HepG2 (cell line): Measurements from ENCODE around the gene PLXNA4. TPM values are rescaled to one million over a fixed set of nuclear protein-coding genes. Genes with fewer than 3 reads are reported as not detected.

ENCODE experiments used
- ATAC-seq: fragments of 200-7000 bp; cut with Tn5 transposase; 3 replicates; pipeline ENCODE4 v1.9.1; 2020; ENCODE audit warnings: mild to moderate bottlenecking, moderate library complexity
- BruUV-seq: library from RNA; stranded (reverse); fragments of 400-500 nt; replicated peaks from 2 replicates; lab custom pipeline; 2021; lab: Mats Ljungman, UMichigan
- CTCF ChIA-PET: fragments of 300-600 bp; formaldehyde crosslinking; extraction: SDS; loops from one replicate; lab custom pipeline; 2021; ENCODE audit warnings: low total read pairs, inconsistent platforms, low intra/inter-chr PET ratio; lab: Yijun Ruan, JAX
- POLR2A ChIA-PET: fragments of 350-600 bp; sonication (Branson Sonifier 250); formaldehyde crosslinking; loops from one replicate; lab custom pipeline; 2020; ENCODE audit warnings: antibody characterized with exemption, inconsistent platforms; lab: Yijun Ruan, JAX
- DNase-seq: peaks from one replicate; pipeline ENCODE4 v3.0.0-alpha.2; 2015; ENCODE audit warnings: low spot score
- FAIRE-seq: peaks from 3 replicates; lab custom pipeline; 2011; peaks lifted over from hg19 to GRCh38; lab: Jason Lieb, UNC
- H2AFZ ChIP-seq: one replicate; pipeline ENCODE4 v1.6.1; 2011; ENCODE audit warnings: low read length, inconsistent platforms
- H3K27ac ChIP-seq: fragments of 300-600 bp; 3 replicates; pipeline ENCODE4 v1.8.0; 2011; ENCODE audit warnings: mixed run types, mild to moderate bottlenecking, mixed read lengths, low read length, inconsistent platforms; ENCODE audit not compliant: insufficient read depth; ENCODE audit errors: extremely low read length
- H3K27me3 ChIP-seq, 2 experiments: fragments of 200-600 bp in 1 of 2; 2 replicates in 1 of 2; 3 replicates in 1 of 2; pipeline versions ENCODE4 v1.6.0 to v1.8.0; 2011; ENCODE audit warnings: low read length in 2 of 2, mild to moderate bottlenecking in 2 of 2, moderate library complexity in 2 of 2, inconsistent platforms in 1 of 2; ENCODE audit not compliant: insufficient read depth in 2 of 2, control insufficient read depth in 1 of 2
- H3K36me3 ChIP-seq, 2 experiments: fragments of 200-600 bp in 1 of 2; replicated peaks in 1 of 2; 2 replicates in 1 of 2; 3 replicates in 1 of 2; pipeline versions ENCODE4 v1.5.1 to v1.8.0; 2011; ENCODE audit warnings: low read length in 2 of 2, inconsistent platforms in 1 of 2; ENCODE audit not compliant: insufficient read depth in 2 of 2, control insufficient read depth in 1 of 2
- H3K4me1 ChIP-seq: 2 replicates; pipeline ENCODE4 v1.5.1; 2012; ENCODE audit warnings: low read length, inconsistent platforms; ENCODE audit not compliant: insufficient read depth
- H3K4me2 ChIP-seq: 2 replicates; pipeline ENCODE4 v1.6.0; 2011; ENCODE audit warnings: low read depth, low read length, inconsistent platforms
- H3K4me3 ChIP-seq, 3 experiments: fragments of 200-600 bp in 1 of 3; sonication (generic), shearing (Covaris generic) in 1 of 3; replicated peaks in 1 of 3; 2 replicates each; pipeline ENCODE4 v1.5.1; 2011 to 2016; ENCODE audit warnings: low read length in 3 of 3, inconsistent platforms in 2 of 3, low read depth in 2 of 3, mild to moderate bottlenecking in 2 of 3, control low read depth in 1 of 3, mixed read lengths in 1 of 3; ENCODE audit not compliant: insufficient read depth in 1 of 3
- H3K79me2 ChIP-seq: one replicate; pipeline ENCODE4 v1.6.1; 2011; ENCODE audit warnings: low read length, inconsistent platforms; ENCODE audit not compliant: insufficient read depth
- H3K9ac ChIP-seq: 2 replicates; pipeline ENCODE4 v1.6.0; 2011; ENCODE audit warnings: mild to moderate bottlenecking, low read depth, low read length, inconsistent platforms; ENCODE audit not compliant: insufficient read depth
- H3K9me3 ChIP-seq: 2 replicates; pipeline ENCODE4 v1.5.1; 2012; ENCODE audit warnings: mild to moderate bottlenecking, low read length
- H4K20me1 ChIP-seq: 2 replicates; pipeline ENCODE4 v1.6.0; 2011; ENCODE audit warnings: inconsistent platforms, mild to moderate bottlenecking, low read length, moderate library complexity; ENCODE audit not compliant: insufficient read depth
- ARNTL ChIP-seq: sonication (generic); formaldehyde crosslinking; IDR thresholded peaks from 2 replicates; pipeline ENCODE4 v1.4.0; 2020; ENCODE audit warnings: mild to moderate bottlenecking, missing genetic modification reagents
- ASH2L ChIP-seq: fragments of 300-600, 200-600 bp; sonication (generic); IDR thresholded peaks from 2 replicates; pipeline ENCODE4 v1.7.0; 2017; ENCODE audit warnings: low read depth, mild to moderate bottlenecking, moderate library complexity, mixed read lengths, low read length; ENCODE audit not compliant: insufficient read length
- CC2D1A ChIP-seq: sonication (generic); formaldehyde crosslinking; IDR thresholded peaks from 2 replicates; pipeline ENCODE4 v1.8.1; 2023; ENCODE audit warnings: mild to moderate bottlenecking, missing genetic modification reagents
- GLMP ChIP-seq: sonication (generic); formaldehyde crosslinking; IDR thresholded peaks from 2 replicates; pipeline ENCODE4 v1.9.0; 2021; ENCODE audit warnings: missing genetic modification reagents, mild to moderate bottlenecking, borderline replicate concordance
- GPBP1L1 ChIP-seq: sonication (generic); formaldehyde crosslinking; IDR thresholded peaks from 2 replicates; pipeline ENCODE4 v1.5.0; 2020; ENCODE audit warnings: mild to moderate bottlenecking, missing genetic modification reagents
- JUNB ChIP-seq: sonication (generic); formaldehyde crosslinking; IDR thresholded peaks from 2 replicates; pipeline ENCODE4 v1.8.0; 2022; ENCODE audit warnings: missing genetic modification reagents, mild to moderate bottlenecking, borderline replicate concordance
- MTF1 ChIP-seq: sonication (generic); formaldehyde crosslinking; IDR thresholded peaks from 2 replicates; pipeline ENCODE4 v1.5.0; 2020; ENCODE audit warnings: missing genetic modification reagents
- POLR2AphosphoS2 ChIP-seq: IDR thresholded peaks from 2 replicates; pipeline ENCODE4 v1.6.1; 2011; ENCODE audit warnings: low read depth, low read length, improper control_type of control experiment
- REST ChIP-seq, 2 experiments: IDR thresholded peaks; 2 replicates each; pipeline ENCODE4 v1.6.1; 2011 to 2012; ENCODE audit warnings: low read length in 2 of 2, borderline replicate concordance in 1 of 2, low read depth in 1 of 2, mild to moderate bottlenecking in 1 of 2, moderate library complexity in 1 of 2
- ZMYM4 ChIP-seq: sonication (generic); formaldehyde crosslinking; IDR thresholded peaks from 2 replicates; pipeline ENCODE4 v1.8.1; 2023; ENCODE audit warnings: mild to moderate bottlenecking, missing genetic modification reagents
- ZNF670 ChIP-seq: sonication (generic); formaldehyde crosslinking; IDR thresholded peaks from 2 replicates; pipeline ENCODE4 v1.8.0; 2022; ENCODE audit warnings: mild to moderate bottlenecking, missing genetic modification reagents, borderline replicate concordance
- ZNF687 ChIP-seq: sonication (generic); formaldehyde crosslinking; IDR thresholded peaks from 2 replicates; pipeline ENCODE4 v1.5.1; 2020; ENCODE audit warnings: mild to moderate bottlenecking, missing genetic modification reagents, moderate library complexity
- ZNF773 ChIP-seq: sonication (generic); formaldehyde crosslinking; IDR thresholded peaks from 2 replicates; pipeline ENCODE4 v1.4.0; 2020; ENCODE audit warnings: missing genetic modification reagents, borderline replicate concordance
- WGBS: methylation state at CpG from one replicate; pipeline ENCODE4 v1.1.6; 2017; ENCODE audit warnings: low lambda C conversion rate; 5-methylcytosine and 5-hydroxymethylcytosine counted together
- in situ Hi-C: cut with HindIII; loops from 2 replicates; pipeline ENCODE4 v1.10.0; 2017; ENCODE audit warnings: low pct_unique_long_range_greater_than_20kb; ENCODE audit not compliant: extremely low pct_ligation_motif_present
- intact Hi-C: fragments of 100-400 bp; cut with micrococcal nuclease; formaldehyde crosslinking; loops from one replicate; pipeline ENCODE4 v1.10.0; 2022; ENCODE audit not compliant: unreplicated experiment
- polyA plus RNA-seq, 8 experiments: library from polyadenylated mRNA; depleted of rRNA in 3 of 8; stranded (reverse) in 7 of 8; unstranded in 1 of 8; fragments of >200 nt; fragmentation: Illumina TruSeq in 4 of 8; extraction: Trizol in 4 of 8; gene quantifications; 2 replicates each; pipeline versions ENCODE4 v1.2.1 to v1.2.3, GENCODE V29; 2011 to 2016; ENCODE audit warnings: low read depth in 4 of 8, missing spikeins in 1 of 8, mixed read lengths in 1 of 8; ENCODE audit not compliant: insufficient read depth in 1 of 8
- total RNA-seq, 5 experiments: library from RNA; depleted of rRNA; stranded (reverse); fragments of >200 nt; fragmentation: Illumina TruSeq; extraction: Trizol; gene quantifications; 2 replicates each; pipeline ENCODE4 v1.2.3, GENCODE V29; 2016; ENCODE audit warnings: low read depth in 1 of 5

PLXNA4 gene
- total and polyA plus RNA-seq, 2 of the 13 experiments (the other 11 are each of a cell fraction or from before 2014, with no cell fraction given) = 0.01 to 0.04 TPM

- no peak for TF ChIP-seq ASH2L
- no peak for TF ChIP-seq POLR2AphosphoS2
- no peak for TF ChIP-seq GPBP1L1 (CRISPR knock-in tag)
Measured at GRCh38 chr7:132197772-132198171, 378.5 kb downstream of the PLXNA4 start (continued).

- no peaks in the 10 kb centered on the region for H3K36me3 ChIP-seq
- ATAC-seq (no peak), DNase-seq (no peak), FAIRE-seq (no peak)
- POLR2A ChIA-PET = no interaction called here
- CTCF ChIA-PET = no interaction called here
- H3K79me2 ChIP-seq = no peaks in the 10 kb centered on the region
- intact Hi-C loops (no loop called here), in situ Hi-C loops (no loop called here)
- no peaks in the 10 kb centered on the region for H4K20me1 ChIP-seq
- 42% methylated on average over 3 of the region's 5 CpGs for WGBS
- no peak overlapping the region for H3K9ac ChIP-seq
- H3K27ac ChIP-seq = no peak overlapping the region
- TF ChIP-seq ZNF687 (CRISPR knock-in tag) (no peak), GLMP (CRISPR knock-in tag) (no peak), ZMYM4 (CRISPR knock-in tag) (no peak), REST (IDR thresholded peaks at IDR 0.05; ENCODE audit: borderline replicate concordance in 1 of 2, low read depth in 1 of 2, low read length in 2 of 2) (no peak), MTF1 (CRISPR knock-in tag) (no peak), JUNB (no peak), CC2D1A (CRISPR knock-in tag) (no peak), ZNF773 (CRISPR knock-in tag) (no peak), ZNF670 (no peak), ARNTL (no peak)
- H2AFZ ChIP-seq = no peak overlapping the region
- no peaks in the 10 kb centered on the region for H3K9me3 ChIP-seq
- no peak overlapping the region for H3K4me2 ChIP-seq
- no peak overlapping the region for H3K4me3 ChIP-seq
- H3K27me3 ChIP-seq = peaks cover 1 to 7% of the 10 kb centered on the region in 2 experiments; a peak in 2 of 5 replicates
- peaks cover 19% of the 10 kb centered on the region for H3K4me1 ChIP-seq
- BruUV-seq = no TSS peak
Measured at GRCh38 chr7:132193898-132194297, 382.4 kb downstream of the PLXNA4 start.
